H1 (cell line): ENCODE results near the gene GNAI1. TPM values are rescaled to one million over a fixed set of nuclear protein-coding genes. Genes with fewer than 3 reads are reported as not detected.
A peak's percentile ranks its signal among the peaks of the same experiment; 100 is the strongest.

Source experiments
- HDAC2 ChIP-seq, 2 experiments: fragments of 300-600 bp in 1 of 2; sonication (generic) in 1 of 2; IDR thresholded peaks; 2 replicates each; pipeline ENCODE4 v1.6.1; 2011 to 2012; ENCODE audit warnings: low read depth in 2 of 2, low read length in 2 of 2, mild to moderate bottlenecking in 2 of 2, moderate library complexity in 2 of 2, borderline replicate concordance in 1 of 2, inconsistent platforms in 1 of 2
- JUN ChIP-seq: IDR thresholded peaks from 2 replicates; pipeline ENCODE4 v1.6.1; 2011; ENCODE audit warnings: low read depth, mild to moderate bottlenecking, improper control_type of control experiment, low read length
- KDM1A ChIP-seq: fragments of 200-600, 300-600 bp; sonication (generic); IDR thresholded peaks from 2 replicates; pipeline ENCODE4 v1.7.1; 2016; ENCODE audit warnings: mild to moderate bottlenecking, low read length, borderline replicate concordance
- NANOG ChIP-seq: IDR thresholded peaks from 2 replicates; pipeline ENCODE4 v1.6.1; 2011; ENCODE audit warnings: low read length, low read depth, mild to moderate bottlenecking, inconsistent platforms; ENCODE audit not compliant: insufficient read depth, poor library complexity, severe bottlenecking
- SIN3A ChIP-seq, 2 experiments: IDR thresholded peaks in 1 of 2; conservative IDR thresholded peaks in 1 of 2; 2 replicates each; pipeline ENCODE4 v1.6.1; 2011 to 2012; ENCODE audit warnings: low read length in 2 of 2, improper control_type of control experiment in 1 of 2, low read depth in 1 of 2, mild to moderate bottlenecking in 1 of 2
- SP1 ChIP-seq: IDR thresholded peaks from 2 replicates; pipeline ENCODE4 v1.6.1; 2011; ENCODE audit warnings: low read depth, low read length
- polyA plus RNA-seq, 7 experiments: library from polyadenylated mRNA; depleted of rRNA in 3 of 7; stranded (reverse) in 5 of 7; unstranded in 2 of 7; fragments of >200 nt in 5 of 7; fragments of 200-250 nt in 2 of 7; gene quantifications; 1 replicate in 5 of 7; 2 replicates in 1 of 7; 4 replicates in 1 of 7; pipeline versions ENCODE4 v1.2.1 to v1.2.3, GENCODE V29; 2011 to 2013; ENCODE audit warnings: missing spikeins in 2 of 7, mixed read lengths in 2 of 7
- total RNA-seq: library from RNA; stranded (reverse); fragmentation: NEBNext Ultra II Directional; extraction: Animal tissue kit (Norgen Biotek cat#: 25700); gene quantifications from 2 replicates; pipeline ENCODE4 v1.2.1, GENCODE V29; 2021

GNAI1 gene
- total and polyA plus RNA-seq, 2 of the 8 experiments (the other 6 are each of a cell fraction or from before 2014, with no cell fraction given), result 8.0 to 29.5 TPM

DNA sequence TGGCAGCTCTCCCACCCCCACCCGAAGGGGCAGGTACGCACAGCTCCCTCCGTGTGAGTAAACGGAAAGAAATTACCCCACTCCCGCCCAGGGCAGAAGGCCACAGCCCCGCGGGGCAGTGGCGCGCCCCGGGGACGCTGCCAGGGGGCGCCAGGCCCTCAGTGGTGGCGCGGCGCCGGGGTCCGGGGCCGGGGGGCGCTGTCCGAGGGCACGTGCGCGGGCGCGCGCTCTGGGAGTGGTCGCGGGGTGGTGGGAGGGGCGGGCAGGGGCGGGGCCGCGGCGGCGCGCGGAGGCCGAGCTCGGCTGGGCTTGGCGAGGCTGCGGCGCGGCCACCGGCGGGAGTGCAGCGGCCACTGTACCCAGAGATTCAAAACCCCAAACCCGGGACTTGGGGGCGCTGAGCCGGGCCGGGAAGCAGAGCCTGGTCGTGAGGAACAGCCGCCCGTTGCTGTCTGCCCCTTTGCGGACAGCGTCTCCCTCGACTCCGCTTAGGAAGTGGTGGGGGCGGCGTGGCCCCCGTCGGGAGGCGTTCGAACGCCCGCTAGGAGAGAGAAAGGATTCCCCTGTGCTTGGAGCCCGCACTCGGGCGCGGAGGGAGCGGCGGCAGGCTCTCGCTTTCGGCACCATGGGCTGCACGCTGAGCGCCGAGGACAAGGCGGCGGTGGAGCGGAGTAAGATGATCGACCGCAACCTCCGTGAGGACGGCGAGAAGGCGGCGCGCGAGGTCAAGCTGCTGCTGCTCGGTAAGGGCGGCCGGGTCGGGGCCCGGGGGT is at the start of gene GNAI1 (continued):
- TF ChIP-seq SIN3A (conservative IDR thresholded peaks at IDR 0.05 in 1 of 2, IDR thresholded peaks at IDR 0.05 in 1 of 2; ENCODE audit: low read depth in 1 of 2, low read length in 2 of 2), result 0 out of 4 replicates have a peak, but pooled peaks have one; percentile 33 to 50
- no peak for TF ChIP-seq SP1
- no peak for TF ChIP-seq KDM1A
- 0 out of 4 replicates have a peak, but pooled peaks of 1 of the 2 experiments have one; percentile 29 for TF ChIP-seq HDAC2 (IDR thresholded peaks at IDR 0.05; ENCODE audit: borderline replicate concordance in 1 of 2, low read depth in 2 of 2, low read length in 2 of 2)
- no peak for TF ChIP-seq NANOG
- TF ChIP-seq JUN, result no peak
- TF ChIP-seq, all 59 proteins: peak for 19
